SU-DHL-6 (cell line): ENCODE results near the gene REXO4.

Source experiments
- H2AFZ ChIP-seq: fragments of 200-600 bp; sonication (generic); 2 replicates; pipeline ENCODE4 v1.6.1; 2014; ENCODE audit warnings: low read depth, mild to moderate bottlenecking, moderate library complexity, mixed read lengths, antibody characterized with exemption, low read length; ENCODE audit not compliant: severe bottlenecking
- H3F3A ChIP-seq: fragments of 200-600 bp; shearing (Covaris generic); 2 replicates; pipeline ENCODE4 v1.6.0; 2016; ENCODE audit warnings: antibody characterized with exemption, mild to moderate bottlenecking; ENCODE audit not compliant: insufficient read depth
- H3K27ac ChIP-seq: fragments of 200-600 bp; sonication (generic); 2 replicates; pipeline ENCODE4 v1.5.1; 2016; ENCODE audit warnings: low read depth, mild to moderate bottlenecking, low read length, moderate library complexity, mixed read lengths
- H3K27me3 ChIP-seq: fragments of 200-600 bp; sonication (generic), shearing (Covaris generic); 2 replicates; pipeline ENCODE4 v1.6.0; 2014; ENCODE audit warnings: mild to moderate bottlenecking, low read length
- H3K36me3 ChIP-seq: fragments of 200-600 bp; sonication (generic); 2 replicates; pipeline ENCODE4 v1.6.1; 2014; ENCODE audit warnings: mild to moderate bottlenecking, low read length, mixed read lengths
- H3K4me2 ChIP-seq: fragments of 300-600, 200-600 bp; shearing (Covaris generic), sonication (generic); 2 replicates; pipeline ENCODE4 v1.6.0; 2014; ENCODE audit warnings: low read length, low read depth, mild to moderate bottlenecking; ENCODE audit not compliant: poor library complexity, severe bottlenecking
- H3K4me3 ChIP-seq: fragments of 200-600 bp; sonication (generic); 2 replicates; pipeline ENCODE4 v1.5.1; 2014; ENCODE audit warnings: antibody characterized with exemption, low read length, mild to moderate bottlenecking, mixed read lengths; ENCODE audit not compliant: insufficient read depth, poor library complexity, severe bottlenecking
- H3K79me2 ChIP-seq: fragments of 200-600 bp; sonication (generic); 2 replicates; pipeline ENCODE4 v1.6.1; 2014; ENCODE audit warnings: mild to moderate bottlenecking, low read length, moderate library complexity; ENCODE audit not compliant: insufficient read depth
- H3K9ac ChIP-seq: fragments of 200-600 bp; sonication (generic); 2 replicates; pipeline ENCODE4 v1.7.0; 2014; ENCODE audit warnings: mild to moderate bottlenecking, low read length
- H3K9me2 ChIP-seq: fragments of 200-600 bp; sonication (generic); replicated peaks from 2 replicates; pipeline ENCODE4 v1.6.1; 2014; ENCODE audit warnings: low read length; ENCODE audit not compliant: insufficient read depth
- H3K9me3 ChIP-seq: fragments of 200-600 bp; sonication (generic); 2 replicates; pipeline ENCODE4 v1.6.1; 2014; ENCODE audit warnings: low read length, mixed read lengths; ENCODE audit not compliant: insufficient read depth
- H4K20me1 ChIP-seq: fragments of 200-600 bp; sonication (generic); 2 replicates; pipeline ENCODE4 v1.6.1; 2014; ENCODE audit warnings: low read depth, mild to moderate bottlenecking, antibody characterized with exemption, low read length, moderate library complexity, mixed read lengths
- EZH2phosphoT487 ChIP-seq: fragments of 200-600 bp; sonication (generic), shearing (Covaris generic); conservative IDR thresholded peaks from 2 replicates; pipeline ENCODE4 v1.6.1; 2018; ENCODE audit warnings: mild to moderate bottlenecking, antibody characterized with exemption, low read length, moderate library complexity, mixed read lengths
- TF ChIP-seq, protein P1 (sequence below): fragments of 200-600 bp; sonication (generic); IDR thresholded peaks from one replicate; pipeline ENCODE4 v1.5.1; 2017; ENCODE audit warnings: antibody characterized with exemption, mild to moderate bottlenecking, low read length, moderate library complexity; ENCODE audit not compliant: insufficient read depth, poor library complexity, severe bottlenecking

REXO4 gene, protein sequence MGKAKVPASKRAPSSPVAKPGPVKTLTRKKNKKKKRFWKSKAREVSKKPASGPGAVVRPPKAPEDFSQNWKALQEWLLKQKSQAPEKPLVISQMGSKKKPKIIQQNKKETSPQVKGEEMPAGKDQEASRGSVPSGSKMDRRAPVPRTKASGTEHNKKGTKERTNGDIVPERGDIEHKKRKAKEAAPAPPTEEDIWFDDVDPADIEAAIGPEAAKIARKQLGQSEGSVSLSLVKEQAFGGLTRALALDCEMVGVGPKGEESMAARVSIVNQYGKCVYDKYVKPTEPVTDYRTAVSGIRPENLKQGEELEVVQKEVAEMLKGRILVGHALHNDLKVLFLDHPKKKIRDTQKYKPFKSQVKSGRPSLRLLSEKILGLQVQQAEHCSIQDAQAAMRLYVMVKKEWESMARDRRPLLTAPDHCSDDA

DNA sequence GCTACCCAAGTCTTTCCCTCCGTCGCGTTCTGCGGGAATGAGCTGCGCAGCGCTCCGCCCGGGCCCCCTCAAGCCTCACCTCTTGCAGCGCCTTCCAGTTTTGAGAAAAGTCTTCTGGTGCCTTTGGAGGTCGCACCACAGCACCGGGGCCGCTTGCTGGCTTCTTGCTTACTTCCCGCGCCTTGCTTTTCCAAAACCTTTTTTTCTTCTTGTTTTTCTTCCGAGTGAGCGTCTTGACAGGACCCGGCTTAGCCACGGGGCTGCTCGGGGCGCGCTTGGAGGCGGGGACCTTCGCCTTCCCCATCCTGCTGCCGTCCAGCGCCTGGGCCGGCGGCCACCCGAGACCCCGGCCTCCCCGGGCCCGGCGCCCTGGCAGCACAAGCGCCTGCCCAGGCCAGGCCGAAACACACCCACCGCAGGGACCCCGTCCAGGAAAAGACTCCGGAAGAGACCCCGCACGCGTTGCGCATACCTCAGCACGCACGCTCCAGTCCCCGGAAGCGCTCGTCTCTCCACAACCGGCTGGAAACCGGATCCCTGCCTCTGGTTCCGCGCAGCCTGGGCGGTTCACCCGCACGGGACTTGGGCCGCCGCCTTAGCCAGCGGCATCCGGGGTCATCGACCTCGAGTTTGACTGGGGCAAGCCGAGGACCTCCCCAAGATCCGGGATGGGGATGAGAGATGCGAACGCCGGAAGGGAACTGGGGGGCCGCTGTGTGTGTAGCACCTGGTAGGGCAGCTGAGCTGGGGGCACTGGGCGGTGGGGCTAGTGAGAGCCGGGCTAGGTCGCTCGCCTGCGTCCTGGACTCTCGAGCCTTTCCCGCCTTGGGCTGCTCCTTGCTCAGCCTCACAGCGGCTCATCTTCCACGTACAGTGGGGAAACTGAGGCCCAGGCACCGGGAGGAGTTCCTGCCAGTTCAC is at the start of gene REXO4:
Gene REXO4, minus strand, starts transcription at position 470 of the 921 bp plus-strand sequence. Its CDS starts 166 bp downstream, at position 304.
- peak within 1 kb of the TSS; percentile 64 for H3K4me2 ChIP-seq
- H3F3A ChIP-seq: no peaks in the 10 kb centered on the region
- no peaks in the 10 kb centered on the region for H3K9me2 ChIP-seq
- peaks cover 4% of the 10 kb centered on the region; the same call in 1 of the 2 replicates for H3K36me3 ChIP-seq
- H3K27ac ChIP-seq: peak within 1 kb of the TSS; percentile 61
- peak within 1 kb of the TSS; percentile 94 for H3K4me3 ChIP-seq
- no peak for TF ChIP-seq EZH2phosphoT487
- TF ChIP-seq, protein P1, sequence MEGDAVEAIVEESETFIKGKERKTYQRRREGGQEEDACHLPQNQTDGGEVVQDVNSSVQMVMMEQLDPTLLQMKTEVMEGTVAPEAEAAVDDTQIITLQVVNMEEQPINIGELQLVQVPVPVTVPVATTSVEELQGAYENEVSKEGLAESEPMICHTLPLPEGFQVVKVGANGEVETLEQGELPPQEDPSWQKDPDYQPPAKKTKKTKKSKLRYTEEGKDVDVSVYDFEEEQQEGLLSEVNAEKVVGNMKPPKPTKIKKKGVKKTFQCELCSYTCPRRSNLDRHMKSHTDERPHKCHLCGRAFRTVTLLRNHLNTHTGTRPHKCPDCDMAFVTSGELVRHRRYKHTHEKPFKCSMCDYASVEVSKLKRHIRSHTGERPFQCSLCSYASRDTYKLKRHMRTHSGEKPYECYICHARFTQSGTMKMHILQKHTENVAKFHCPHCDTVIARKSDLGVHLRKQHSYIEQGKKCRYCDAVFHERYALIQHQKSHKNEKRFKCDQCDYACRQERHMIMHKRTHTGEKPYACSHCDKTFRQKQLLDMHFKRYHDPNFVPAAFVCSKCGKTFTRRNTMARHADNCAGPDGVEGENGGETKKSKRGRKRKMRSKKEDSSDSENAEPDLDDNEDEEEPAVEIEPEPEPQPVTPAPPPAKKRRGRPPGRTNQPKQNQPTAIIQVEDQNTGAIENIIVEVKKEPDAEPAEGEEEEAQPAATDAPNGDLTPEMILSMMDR: no peak
- H3K9ac ChIP-seq: peak within 1 kb of the TSS; percentile 83
- peaks cover 46% of the 10 kb centered on the region for H3K79me2 ChIP-seq
- H4K20me1 ChIP-seq: no peaks in the 10 kb centered on the region
- no peaks in the 10 kb centered on the region for H3K27me3 ChIP-seq
- peak within 1 kb of the TSS; percentile 60 for H2AFZ ChIP-seq
- H3K9me3 ChIP-seq: no peaks in the 10 kb centered on the region

DNA sequence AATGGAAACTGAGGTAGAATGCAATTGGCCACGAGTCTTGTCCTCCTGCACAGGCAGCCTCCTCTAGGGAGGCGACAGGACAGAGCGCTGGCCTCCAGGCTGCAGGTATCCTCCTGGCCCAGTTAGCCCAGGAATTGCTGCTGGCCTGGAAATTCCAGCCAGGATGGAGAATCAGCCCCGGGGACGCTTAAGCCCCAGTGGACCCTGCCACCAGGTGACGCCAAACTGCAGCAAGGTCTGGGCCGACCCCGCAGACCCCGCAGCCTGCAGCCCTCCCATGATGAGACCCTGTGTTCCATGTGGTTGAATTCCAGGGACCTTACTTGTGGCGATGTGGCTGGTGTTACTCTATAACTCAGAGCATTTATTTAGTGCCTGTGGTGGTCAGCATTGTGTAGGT is 49.3 kb upstream of the REXO4 start:
- H3K9me3 ChIP-seq: no peaks in the 10 kb centered on the region
- H4K20me1 ChIP-seq: no peaks in the 10 kb centered on the region
- no peaks in the 10 kb centered on the region for H3F3A ChIP-seq
- no peak overlapping the region for H3K4me2 ChIP-seq
- H3K9me2 ChIP-seq: no peaks in the 10 kb centered on the region
- H3K27me3 ChIP-seq: no peaks in the 10 kb centered on the region
- H2AFZ ChIP-seq: no peak overlapping the region
- H3K9ac ChIP-seq: no peak overlapping the region
- H3K36me3 ChIP-seq: no peaks in the 10 kb centered on the region
- no peak overlapping the region for H3K27ac ChIP-seq
- TF ChIP-seq, protein P1: no peak
- no peak for TF ChIP-seq EZH2phosphoT487
- H3K79me2 ChIP-seq: no peaks in the 10 kb centered on the region
- no peak overlapping the region for H3K4me3 ChIP-seq

DNA sequence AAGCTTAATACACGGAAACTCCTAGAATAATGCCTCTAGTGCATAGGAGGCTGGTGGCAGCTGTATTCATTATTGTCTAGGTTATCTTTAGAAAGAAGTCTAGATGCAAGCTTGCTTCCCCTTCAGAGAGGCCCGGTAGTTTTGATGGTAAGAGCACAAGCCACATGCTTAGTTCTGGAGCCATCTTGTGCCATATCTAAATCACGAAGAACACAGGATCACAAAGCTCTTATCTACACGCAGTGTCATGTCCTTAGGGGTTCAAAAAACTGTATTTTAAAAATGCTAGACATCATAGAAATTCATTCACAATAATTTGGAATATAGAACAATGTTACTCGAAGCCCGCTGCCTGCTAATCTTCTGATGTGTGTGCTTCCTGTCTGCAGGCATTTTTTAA is 48.2 kb upstream of the REXO4 start:
- H3K27ac ChIP-seq: no peak overlapping the region
- H3K4me2 ChIP-seq: no peak overlapping the region
- no peak overlapping the region for H2AFZ ChIP-seq
- H3K36me3 ChIP-seq: no peaks in the 10 kb centered on the region
- no peaks in the 10 kb centered on the region for H3K79me2 ChIP-seq
- no peaks in the 10 kb centered on the region for H4K20me1 ChIP-seq
- no peak overlapping the region for H3K4me3 ChIP-seq
- no peaks in the 10 kb centered on the region for H3K9me2 ChIP-seq
- H3K27me3 ChIP-seq: no peaks in the 10 kb centered on the region
- TF ChIP-seq, protein P1: no peak
- TF ChIP-seq EZH2phosphoT487: no peak
- no peaks in the 10 kb centered on the region for H3K9me3 ChIP-seq
- H3K9ac ChIP-seq: no peak overlapping the region
- H3F3A ChIP-seq: no peaks in the 10 kb centered on the region
